ENCODE data around the gene UBE2QL1. TPM values are rescaled to one million over a fixed set of nuclear protein-coding genes. Genes with fewer than 3 reads are reported as not detected.

UBE2QL1 gene
- total RNA-seq, 1 donor from 2014 or later, result 0.52 TPM

Other genes starting within 250 kb of the UBE2QL1 start
- gene MED10, start 70.3 kb upstream of the UBE2QL1 start, total RNA-seq, result 6.3 TPM
- 30.8 TPM for gene NSUN2, start 184.2 kb downstream of the UBE2QL1 start, total RNA-seq
- gene SRD5A1, start 184.6 kb downstream of the UBE2QL1 start, total RNA-seq, result 4.2 TPM